IMR-90 (cell line): Measurements from ENCODE around the gene NUTM2A.
"Not testable (repeated sequence)": the region's sequence is repeated elsewhere in the genome, so short reads cannot be mapped to it uniquely, and the experiment has no call there.

Experiments used
- MAFK ChIP-seq: IDR thresholded peaks from 2 replicates; pipeline ENCODE4 v1.6.1; 2012; ENCODE audit warnings: low read depth, low read length, improper control_type of control experiment
- RFX5 ChIP-seq: IDR thresholded peaks from 2 replicates; pipeline ENCODE4 v1.8.0; 2012; ENCODE audit warnings: low read depth, mild to moderate bottlenecking, low read length, moderate library complexity

GRCh38 chr10:87184421-87184820 lies 40.8 kb upstream of the NUTM2A start:
- not testable (repeated sequence) for TF ChIP-seq MAFK, RFX5
